IPS DF 4.7 (cell line): ENCODE data around the gene XPO5.

Source experiments
- DNase-seq: peaks from one replicate; pipeline ENCODE4 v3.0.0-alpha.2; 2013; ENCODE audit warnings: low spot score; ENCODE audit errors: extremely low read depth

The XPO5 gene

DNA sequence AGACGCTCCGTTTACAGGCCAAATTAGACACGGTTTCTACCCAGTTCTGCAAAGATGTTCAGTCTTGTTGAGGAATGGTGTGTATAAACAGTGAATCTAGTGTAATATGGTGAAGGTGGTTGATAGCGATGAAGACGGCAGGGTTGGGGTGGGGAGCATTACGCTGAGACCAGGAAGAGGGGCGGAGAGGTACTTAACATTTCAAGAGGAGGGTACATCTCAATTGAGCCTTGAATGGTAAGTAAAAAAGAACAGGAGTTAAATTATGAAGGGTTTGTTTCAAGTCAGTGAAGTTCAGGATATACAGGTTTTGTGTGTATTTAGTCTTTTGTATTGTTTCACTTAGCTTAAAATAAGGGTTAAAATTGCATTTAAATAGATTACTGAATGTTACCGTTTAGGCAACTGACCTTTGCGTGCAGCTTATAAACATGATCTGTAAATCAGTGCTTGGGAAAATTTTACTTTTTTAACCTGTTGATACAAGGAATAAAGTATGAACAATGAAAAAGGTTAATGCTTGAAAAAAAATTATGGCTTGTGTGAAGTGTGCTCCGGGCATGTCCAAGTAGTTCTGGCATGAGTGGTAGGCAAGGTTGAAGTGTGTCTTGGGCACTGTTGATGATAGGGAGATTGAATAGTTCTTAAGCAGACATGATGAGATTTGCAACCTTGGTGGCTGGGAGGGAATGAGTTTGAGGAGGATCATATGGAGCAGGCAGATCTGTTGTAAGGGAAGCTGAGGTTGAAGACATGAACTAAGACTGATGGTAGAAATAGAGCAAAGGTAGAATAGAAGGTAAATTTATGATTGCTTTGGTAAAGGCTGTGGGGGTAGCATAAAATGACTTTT lies 58.1 kb downstream of the XPO5 start:
- DNase-seq = no peak

DNA sequence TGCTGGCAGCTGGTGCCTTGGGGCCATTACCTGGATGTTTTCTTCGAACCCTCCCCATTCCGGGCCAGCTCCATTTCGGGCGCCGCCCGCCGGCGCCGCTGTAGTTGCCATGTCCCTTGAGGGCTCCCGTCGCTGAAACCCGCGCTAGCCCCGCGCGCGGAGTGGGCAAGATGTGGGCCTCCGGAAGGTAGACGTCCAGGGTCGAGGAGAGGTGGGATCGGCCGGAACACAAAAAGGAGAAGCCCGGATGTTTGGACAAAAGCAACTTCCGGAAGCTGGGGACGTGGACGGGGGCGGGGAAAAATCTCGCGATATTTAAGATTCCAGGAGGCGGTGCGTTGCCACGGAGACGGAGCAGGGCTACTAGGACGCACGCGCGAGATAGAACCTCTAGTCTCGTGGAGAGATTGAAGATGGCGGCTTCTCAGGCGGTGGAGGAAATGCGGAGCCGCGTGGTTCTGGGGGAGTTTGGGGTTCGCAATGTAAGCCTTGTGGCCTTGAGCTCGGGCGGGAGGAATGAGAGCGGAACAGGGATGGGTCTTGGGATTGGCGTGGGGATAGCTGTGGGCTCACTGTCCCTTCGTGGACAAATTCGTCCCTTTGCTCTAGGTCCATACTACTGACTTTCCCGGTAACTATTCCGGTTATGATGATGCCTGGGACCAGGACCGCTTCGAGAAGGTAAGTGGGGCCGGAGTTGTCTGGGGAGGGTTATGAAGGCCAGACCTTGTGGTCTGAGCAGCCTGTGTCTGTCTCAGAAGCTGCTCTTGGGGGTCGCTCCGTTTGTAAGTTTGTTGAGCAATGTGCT lies 58.9 kb downstream of the XPO5 start, which contains the start of the genes POLR1C and YIPF3:
TSS of gene POLR1C (plus strand) at position 393 of the 808 bp plus-strand sequence. CDS start at position 414, 21 bp downstream.
TSS of gene YIPF3 (minus strand) at position 230 of the 808 bp plus-strand sequence. CDS start at position 111, 119 bp downstream.
- DNase-seq = peak; percentile 93

DNA sequence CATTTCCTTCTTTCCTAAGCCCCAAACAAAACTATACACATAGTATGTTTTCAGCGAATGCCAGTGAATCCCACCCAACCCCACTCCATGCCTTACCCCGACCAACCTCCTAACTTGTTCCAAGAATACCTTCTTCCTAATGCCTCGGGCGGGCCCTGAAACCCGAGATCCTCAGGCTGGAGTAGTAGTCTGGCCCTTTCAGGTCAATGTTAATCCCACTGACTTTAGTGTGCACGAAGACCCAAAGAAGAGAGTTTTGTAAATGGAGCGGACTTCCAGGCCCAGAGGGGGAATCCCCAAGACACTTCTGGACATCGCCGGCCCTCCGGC lies 59.5 kb downstream of the XPO5 start:
- no peak for DNase-seq

DNA sequence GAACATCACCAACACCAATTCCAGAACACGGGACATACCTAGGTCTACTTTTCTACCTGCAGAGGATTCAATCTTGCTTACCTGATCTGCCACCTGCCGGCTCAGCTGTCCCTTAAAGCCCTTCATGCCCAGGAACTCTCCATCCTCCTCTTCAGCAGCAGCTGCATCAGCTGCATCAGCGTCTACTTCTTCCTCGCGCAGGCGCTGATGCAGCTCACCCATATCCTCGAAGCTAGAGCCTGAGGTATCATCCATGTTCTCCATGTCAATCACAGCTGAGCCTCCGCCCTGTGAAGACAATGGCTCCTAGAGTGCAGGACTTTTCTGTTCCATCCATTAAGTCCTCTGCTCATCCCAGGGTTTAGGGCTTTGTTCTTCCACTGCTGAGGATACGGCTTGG lies 60.0 kb downstream of the XPO5 start:
- DNase-seq = no peak

DNA sequence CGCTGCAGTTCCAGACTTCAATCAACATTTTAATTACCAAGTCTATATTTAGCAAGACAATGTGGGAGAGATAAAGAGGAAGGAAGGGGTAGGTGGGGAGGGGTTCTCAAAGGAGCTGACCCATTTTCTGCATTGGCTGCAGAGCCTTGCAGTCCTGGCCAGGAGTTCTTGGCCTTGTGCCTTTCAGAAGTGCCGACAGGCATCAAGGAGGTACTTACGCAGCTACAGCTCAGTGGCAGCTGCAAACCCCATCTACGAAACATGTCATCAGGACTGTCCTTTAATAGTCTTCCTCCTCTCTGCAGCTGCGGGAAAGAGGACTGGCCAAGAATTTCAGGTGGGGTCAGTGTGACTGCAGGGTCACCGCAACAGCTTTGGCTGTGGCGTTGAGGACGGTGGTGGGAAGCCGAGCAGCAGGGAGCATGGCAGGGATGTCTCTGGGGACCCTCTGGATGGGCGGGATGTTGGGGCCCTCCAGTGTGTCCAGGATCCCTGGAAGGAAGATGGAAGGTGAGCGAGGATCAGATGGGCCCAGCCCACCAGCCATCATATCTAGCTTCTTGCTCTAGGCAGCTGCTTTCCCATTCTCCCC lies 63.9 kb downstream of the XPO5 start:
- no peak for DNase-seq

DNA sequence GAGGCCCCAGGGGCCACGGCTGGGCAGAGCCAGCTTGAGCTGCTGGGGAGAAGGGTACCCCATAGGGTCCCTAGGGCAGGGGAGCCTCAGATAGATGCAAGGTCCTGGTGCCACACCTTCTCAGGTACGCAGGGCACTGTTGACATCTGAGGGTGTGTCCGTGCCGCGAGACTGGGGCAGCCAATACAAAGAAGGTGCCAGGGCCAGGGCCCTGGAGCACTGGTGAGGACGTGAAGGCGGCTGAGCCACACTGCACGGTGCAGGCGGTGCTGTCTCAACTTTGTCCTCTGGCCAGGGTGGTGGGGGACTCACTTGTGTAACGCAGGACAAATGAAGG lies 65.0 kb downstream of the XPO5 start:
- no peak for DNase-seq

DNA sequence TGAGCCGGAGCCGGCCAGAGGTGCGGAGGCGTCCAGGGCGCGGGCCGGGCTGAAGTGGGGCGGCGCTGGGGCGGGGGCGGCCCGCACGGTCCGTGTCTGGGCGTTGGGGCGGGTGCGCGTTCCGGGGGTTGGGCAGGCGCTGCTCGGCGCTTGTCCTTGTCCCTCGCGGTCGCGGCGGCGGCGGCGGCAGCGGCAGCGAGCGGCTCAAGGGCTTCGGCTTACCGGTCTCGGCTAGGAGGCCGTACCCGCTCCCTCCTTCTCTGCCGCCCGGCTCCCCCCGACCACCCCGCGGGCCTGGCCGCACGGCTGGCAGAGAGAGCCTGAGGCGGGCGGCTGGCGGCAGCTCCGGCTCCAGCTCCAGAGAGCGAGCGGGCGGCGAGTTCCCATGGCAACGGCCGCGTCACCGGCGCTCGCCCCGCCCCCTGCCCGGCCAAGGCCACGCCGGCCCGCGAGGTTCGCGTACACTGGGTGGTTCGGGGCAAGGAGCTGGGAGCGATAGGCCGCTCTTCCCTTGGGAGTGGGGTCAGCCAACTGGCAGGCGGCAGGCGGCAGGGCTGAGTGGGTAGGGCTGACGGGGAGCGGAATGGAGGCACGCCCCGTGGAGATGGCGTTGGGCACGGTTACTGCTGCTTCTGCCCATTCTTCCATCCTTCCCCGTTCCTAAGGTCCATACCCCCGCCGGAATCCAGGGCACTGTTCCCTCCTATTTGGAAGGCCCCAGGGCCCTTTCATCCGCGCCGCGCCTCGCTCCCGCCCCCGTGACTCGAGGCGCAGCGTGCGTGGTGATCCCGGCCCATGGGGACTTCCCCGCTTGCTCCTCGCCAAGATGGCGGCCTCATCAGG lies 65.6 kb downstream of the XPO5 start, which contains the start of gene LRRC73:
TSS of gene LRRC73 (minus strand) at position 363 of the 843 bp plus-strand sequence. CDS start 561 bp downstream, outside the sequence.
- DNase-seq = no peak

DNA sequence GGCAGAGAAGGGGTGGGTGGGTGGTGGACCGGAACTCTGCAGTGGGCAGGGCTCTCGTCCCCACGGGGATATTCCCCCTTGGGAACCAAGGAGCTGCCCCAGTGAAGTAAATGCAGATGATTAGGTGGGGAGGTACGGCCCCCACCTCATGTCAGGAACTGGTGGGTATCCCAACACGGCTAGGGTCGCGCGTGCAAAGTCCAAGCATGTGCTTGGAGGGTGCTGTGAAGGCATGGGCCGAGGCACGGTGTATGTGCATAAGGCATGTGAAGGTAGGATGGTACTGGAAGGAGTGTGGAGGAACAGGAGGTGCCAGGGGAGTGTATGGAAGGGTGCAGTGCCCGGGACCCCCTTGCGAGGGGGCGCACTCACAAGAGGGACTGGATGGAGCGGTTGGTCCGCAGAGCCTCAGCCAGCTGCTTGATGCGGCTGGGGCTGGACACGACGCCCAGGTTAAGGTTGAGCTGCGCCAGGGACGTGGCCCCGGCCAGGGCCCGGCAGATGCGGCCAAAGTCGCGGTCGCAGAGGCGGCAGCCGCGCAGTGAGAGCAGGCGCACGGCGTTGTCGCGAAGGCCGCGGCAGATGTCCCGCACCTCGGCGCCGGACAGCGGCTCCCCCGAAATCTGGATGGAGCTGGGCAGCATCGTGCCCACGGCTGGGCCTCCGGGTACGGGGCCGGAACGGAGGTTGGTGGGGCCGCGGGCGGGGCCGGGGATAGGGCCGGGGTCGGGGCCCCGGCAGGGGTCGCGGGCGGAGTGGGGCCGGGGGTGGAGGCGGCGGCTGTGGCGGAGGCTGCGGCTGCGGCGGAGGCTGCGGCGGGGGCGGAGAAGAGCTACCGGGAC lies 66.5 kb downstream of the XPO5 start:
- DNase-seq = no peak

DNA sequence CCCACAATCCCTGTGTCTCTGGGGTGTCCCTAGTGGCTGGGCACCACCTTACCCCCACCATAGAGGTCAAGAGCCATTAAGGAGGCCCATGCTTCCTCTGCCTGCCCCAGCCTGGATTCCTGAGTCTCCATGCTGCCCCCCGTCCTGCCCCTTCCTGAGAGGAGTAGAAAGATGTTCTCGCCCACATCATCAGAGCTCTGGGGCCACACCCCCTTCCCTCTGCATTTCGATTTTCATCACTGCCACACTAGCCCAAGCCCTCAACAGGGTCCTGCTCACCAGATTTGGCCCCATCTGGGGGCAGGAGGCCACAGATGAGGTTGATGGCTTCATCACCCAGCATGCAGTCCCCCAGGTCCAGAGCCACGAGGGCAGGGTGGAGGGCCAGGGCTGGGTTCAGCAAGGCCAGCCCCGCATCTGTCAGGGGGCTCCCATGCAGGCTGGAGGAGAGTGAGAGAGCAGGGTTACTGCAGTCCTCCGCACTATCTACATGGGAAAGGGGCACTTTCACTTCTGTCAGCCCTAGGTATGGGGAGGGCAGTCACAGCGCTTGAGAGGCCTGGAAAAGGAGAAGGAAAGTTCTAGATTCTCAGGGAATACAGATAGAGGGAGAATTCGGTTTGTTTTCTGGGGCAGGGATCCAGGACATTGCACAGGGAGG lies 67.2 kb downstream of the XPO5 start:
- no peak for DNase-seq

DNA sequence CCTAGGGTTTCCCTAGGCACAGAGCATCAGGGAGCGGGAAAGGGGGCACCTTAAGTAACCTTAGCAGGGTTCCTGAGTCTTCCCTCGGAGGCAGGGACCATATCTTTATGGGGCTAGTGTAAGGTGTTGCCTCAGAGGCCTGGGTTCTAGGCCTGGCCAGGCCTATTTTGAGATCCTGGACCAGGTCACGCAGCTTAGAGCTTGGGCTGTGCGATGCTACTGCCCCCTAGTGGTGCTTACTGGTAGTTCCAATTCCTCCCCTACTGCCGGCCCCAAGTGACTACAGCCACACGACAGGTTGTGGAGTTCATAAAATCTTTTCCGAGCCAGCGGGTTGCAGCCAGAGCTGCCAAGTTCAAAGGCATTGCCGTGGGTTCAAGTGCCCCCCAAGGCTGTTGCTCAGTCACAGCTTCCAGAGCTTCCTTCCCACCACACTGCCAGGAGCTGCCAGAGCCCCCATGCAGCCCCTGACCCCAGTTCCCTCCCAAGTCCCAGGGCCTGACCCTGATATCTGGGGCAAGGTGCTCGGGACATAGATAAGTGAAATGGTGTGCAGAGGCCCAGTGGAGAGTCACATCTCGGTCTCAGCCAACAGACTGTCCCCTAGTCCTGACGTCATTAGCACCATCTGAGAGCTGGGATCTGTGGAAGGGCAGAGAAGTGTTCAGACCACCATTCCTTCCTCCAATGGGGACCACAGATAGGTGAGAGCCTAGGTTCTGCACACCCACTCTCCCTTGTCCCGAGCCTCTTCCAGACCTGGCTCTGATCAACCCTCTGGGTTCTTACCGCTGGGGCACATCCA lies 69.0 kb downstream of the XPO5 start:
- DNase-seq = peak; percentile 83

DNA sequence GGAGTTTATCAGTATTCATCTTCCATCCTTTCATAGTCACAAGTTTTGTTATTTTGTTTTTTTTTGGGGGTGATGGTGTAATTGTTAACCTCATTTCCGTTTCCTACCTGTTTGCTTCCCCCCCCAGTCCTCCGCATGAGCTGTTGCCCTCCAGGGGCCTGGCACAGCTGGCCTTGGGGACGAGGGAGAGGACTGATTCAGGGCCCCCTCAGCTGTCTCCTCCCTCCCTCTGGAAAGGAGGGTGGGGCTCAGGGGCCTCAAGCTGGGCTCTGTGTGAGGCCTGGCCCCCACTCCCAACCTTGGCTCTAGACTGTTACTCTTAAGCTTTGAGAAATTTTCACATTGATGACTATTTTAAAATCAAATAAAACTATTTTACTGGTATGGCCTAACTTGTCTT lies 69.7 kb downstream of the XPO5 start:
- no peak for DNase-seq

DNA sequence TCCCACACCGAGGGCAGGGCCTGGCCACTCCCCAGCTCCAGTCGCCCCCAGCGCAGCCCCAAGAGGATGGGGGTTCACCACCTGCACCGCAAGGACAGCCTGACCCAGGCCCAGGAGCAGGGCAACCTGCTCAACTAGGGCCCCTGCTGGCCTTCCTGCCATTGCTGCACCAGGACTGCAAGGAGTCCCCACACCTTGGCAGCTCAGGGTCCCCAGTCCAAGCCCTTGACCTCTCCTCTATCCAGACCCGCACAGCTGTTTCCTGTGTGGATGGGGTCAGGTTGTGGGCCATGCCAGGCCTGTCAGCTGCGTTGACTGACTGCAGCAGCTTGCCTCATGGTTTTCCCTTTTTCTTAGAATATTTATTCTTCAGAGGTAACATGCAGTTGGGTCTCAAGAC lies 70.1 kb downstream of the XPO5 start:
- no peak for DNase-seq

DNA sequence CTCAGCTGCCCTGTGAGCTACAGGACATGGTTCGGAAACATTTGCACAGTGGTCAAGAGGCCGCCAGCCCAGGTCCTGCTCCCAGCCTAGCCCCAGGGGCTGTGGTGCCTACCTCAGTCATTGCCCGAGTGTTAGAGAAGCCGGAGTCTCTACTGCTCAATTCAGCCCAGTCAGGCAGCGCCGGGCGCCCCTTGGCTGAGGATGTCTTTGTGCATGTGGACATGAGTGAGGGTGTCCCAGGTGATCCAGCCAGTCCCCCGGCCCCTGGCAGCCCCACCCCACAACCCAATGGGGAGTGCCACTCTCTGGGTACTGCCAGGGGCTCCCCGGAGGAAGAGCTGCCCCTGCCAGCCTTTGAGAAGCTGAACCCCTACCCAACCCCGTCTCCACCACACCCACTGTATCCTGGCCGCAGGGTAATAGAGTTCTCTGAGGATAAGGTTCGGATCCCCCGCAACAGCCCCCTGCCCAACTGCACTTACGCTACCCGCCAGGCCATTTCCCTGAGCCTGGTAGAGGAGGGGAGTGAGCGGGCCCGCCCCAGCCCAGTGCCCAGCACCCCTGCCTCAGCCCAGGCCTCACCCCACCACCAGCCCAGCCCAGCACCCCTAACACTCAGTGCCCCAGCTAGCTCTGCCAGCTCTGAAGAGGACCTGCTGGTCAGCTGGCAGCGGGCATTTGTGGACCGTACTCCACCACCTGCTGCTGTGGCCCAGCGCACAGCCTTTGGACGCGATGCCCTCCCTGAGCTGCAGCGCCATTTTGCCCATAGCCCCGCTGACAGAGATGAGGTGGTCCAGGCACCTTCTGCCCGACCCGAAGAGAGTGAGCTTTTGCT lies 70.9 kb downstream of the XPO5 start:
- no peak for DNase-seq

DNA sequence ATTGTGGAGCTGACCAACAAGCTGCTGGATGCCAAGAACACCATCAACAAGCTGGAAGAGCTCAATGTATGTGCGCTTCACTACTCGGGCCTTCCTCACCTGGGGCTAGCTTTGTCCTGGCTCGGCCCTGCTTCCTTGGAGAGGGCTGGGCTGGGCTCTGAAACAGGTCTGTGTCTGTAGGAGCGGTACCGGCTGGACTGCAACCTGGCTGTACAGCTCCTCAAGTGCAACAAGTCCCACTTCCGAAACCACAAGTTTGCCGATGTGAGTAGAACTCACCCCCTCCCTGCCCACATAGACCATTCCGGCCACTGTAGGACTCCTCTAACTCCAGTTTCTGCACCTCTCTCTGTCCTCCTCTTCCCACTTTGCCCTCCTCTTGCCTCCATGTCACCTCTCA lies 72.4 kb downstream of the XPO5 start:
- DNase-seq = no peak

DNA sequence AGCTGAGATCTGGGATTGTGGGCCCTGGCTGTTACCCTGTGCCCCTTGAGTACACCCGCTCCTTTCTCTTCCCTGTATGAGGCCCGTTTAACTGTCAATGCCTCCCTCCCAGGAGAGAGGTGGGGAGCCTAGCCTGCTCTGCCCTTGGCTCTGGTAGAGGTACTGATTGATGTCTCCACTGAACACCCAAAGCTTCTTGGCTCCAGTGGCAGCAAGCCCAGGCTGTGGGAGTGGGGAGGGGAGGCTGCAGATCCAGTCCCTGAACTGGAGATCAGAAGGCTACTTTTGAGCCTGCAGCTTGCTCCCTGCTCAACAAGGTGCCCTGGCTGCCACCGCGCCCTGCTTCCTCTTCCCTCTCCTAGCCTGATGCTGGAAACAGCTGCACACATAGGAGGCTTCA lies 73.2 kb downstream of the XPO5 start:
- no peak for DNase-seq

DNA sequence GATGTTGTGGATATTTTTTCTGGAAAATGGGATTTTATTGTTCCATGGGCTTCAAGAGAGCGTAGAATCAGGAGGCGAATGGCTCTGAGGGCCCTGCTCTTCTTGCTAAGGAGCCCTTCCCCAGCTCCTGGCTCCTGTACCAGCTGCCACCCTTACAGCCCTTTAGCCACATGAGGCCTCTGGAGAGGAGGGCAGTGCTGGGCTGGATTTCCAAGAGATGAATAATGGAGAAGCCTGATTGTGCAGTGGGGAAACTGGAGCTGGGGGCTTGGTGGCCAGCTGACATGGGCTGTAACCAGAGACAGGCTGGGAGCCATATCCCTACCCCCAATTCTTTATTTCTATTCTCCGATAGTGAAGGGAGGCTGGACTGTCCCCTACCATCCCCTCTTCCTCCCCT lies 74.9 kb downstream of the XPO5 start:
- DNase-seq = no peak

DNA sequence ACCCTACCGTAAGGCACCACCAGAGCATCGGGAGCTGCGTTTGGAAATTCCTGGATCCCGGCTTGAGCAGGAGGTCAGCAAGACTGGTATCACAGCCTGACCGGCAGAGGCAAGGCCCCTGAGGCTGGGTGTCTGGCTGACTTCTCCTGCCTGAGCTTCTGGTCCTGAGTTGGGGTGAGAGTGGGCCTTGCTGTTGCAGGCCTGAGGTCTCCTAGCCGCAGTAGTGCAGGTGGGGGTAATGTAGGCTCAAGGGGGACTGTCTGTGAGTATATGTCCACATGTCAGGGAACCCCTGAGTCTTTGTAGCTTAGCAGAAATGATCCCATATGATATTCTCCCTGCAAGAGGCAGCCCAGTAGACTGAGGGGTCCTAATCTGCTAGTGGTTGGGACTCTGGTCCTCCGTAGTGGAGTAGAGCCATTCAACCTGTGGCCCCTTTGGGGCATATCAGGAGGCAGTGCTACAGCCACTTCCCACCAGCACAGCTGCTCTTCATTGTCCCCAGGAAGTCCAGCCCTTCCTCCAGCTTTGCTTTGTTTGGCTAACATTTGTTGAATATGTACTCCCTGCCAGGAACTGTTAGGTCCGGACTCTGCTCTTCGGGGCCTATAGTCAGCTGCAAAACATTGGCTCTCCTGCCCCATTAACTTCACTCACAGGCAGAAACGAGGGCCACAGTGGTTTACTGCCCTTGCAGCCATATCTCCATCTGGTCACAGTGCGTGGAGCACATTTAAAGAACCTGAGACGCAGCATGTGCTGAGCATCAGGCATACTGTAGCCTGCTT lies 76.6 kb downstream of the XPO5 start:
- DNase-seq = no peak
